Brain microvascular endothelial cell (primary cell): ENCODE measurements around the gene MFSD2B.

Source experiments
- DNase-seq: peaks from one replicate; pipeline ENCODE4 v3.0.0-alpha.2; 2020
- H3K27ac ChIP-seq: fragments of 250-450 bp; sonication (Bioruptor Pico); 2 replicates; pipeline ENCODE4 v1.5.1; 2020; ENCODE audit warnings: mild to moderate bottlenecking, moderate library complexity
- H3K27me3 ChIP-seq: fragments of 250-450 bp; sonication (Bioruptor Pico); replicated peaks from 2 replicates; pipeline ENCODE4 v1.5.1; 2020; ENCODE audit warnings: mild to moderate bottlenecking
- H3K36me3 ChIP-seq: fragments of 250-450 bp; sonication (Bioruptor Pico); replicated peaks from 2 replicates; pipeline ENCODE4 v1.5.1; 2020; ENCODE audit warnings: mild to moderate bottlenecking
- H3K4me3 ChIP-seq: 2 replicates; pipeline ENCODE4 v1.5.1; 2011; ENCODE audit warnings: low read depth, mild to moderate bottlenecking, control low read depth, low read length, moderate library complexity
- CTCF ChIP-seq: IDR thresholded peaks from 2 replicates; pipeline ENCODE4 v1.5.1; 2011; ENCODE audit warnings: low read depth, mild to moderate bottlenecking, moderate library complexity, low read length, control low read depth, inconsistent platforms; ENCODE audit errors: missing control alignments
- in situ Hi-C: cut with HindIII; loops from 2 replicates; pipeline ENCODE4 v1.10.0; 2017; ENCODE audit warnings: low sequenced_read_pairs, low pct_ligation_motif_present

MFSD2B gene

GRCh38 chr2:24065341-24065740 lies 55.5 kb downstream of the MFSD2B start:
- in situ Hi-C loops = loop anchor here (25.0 kb wide), 1 partner anchor 228 kb away; no protein-coding TSS in a partner anchor
- Histone ChIP-seq H3K4me3 (no peak overlapping the region), H3K27ac (no peak overlapping the region), H3K27me3 (no peaks in the 10 kb centered on the region), H3K36me3 (peaks cover 30% of the 10 kb centered on the region)
- no peak for DNase-seq
- no peak for TF ChIP-seq CTCF

- no peaks in the 10 kb centered on the region for H3K27me3 ChIP-seq
- in situ Hi-C loops = loop anchor here (25.0 kb wide), 1 partner anchor 235 kb away; no protein-coding TSS in a partner anchor
- no peak for DNase-seq
- H3K4me3 ChIP-seq = no peak overlapping the region
- TF ChIP-seq CTCF = no peak
- peaks cover 23% of the 10 kb centered on the region for H3K36me3 ChIP-seq
- H3K27ac ChIP-seq = no peak overlapping the region
These were observed 62.4 kb downstream of the MFSD2B start for GRCh38 chr2:24072259-24072658.

DNA sequence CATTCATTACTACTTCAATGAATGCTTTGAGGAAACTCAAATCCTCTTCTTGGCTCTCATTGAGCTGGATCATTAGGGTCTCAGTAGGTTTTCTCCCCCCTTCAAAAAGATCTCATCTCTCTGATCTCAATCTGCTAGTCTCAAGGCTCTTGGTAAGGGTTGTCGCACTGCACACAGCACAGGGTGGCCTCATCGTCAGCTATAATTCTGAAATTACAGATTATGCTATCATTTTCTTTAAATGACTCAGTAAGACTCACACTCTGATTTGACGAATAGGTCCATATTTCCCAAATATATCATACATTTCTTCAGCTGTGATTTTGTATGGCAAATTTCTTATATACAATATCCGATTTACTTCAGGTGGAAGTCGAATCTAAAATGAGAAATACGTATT lies 63.9 kb downstream of the MFSD2B start:
- Histone ChIP-seq H3K27me3 (no peaks in the 10 kb centered on the region), H3K27ac (no peak overlapping the region), H3K4me3 (no peak overlapping the region), H3K36me3 (peaks cover 14% of the 10 kb centered on the region)
- no peak for DNase-seq
- TF ChIP-seq CTCF = no peak
- in situ Hi-C loops = loop anchor here (25.0 kb wide), 1 partner anchor 237 kb away; no protein-coding TSS in a partner anchor

- no peak for TF ChIP-seq CTCF
- no peak for DNase-seq
- H3K4me3 ChIP-seq = peak overlapping the region; percentile 94
- no peak overlapping the region for H3K27ac ChIP-seq
- in situ Hi-C loops = no loop called here
- H3K36me3 ChIP-seq = peaks cover 8% of the 10 kb centered on the region
- H3K27me3 ChIP-seq = no peaks in the 10 kb centered on the region
These were observed 65.4 kb downstream of the MFSD2B start for GRCh38 chr2:24075259-24075658.
